ENCODE results near the gene SH2D1A.

- TF ChIP-seq POLR2AphosphoS5 (IDR thresholded peaks at IDR 0.05) (no peak), CTCF (IDR thresholded peaks at IDR 0.05) (no peak), POLR2A (IDR thresholded peaks at IDR 0.05) (no peak)
Observed at GRCh38 chrX:124405868-124406267, 59.5 kb downstream of the SH2D1A start.
